ENCODE data around the gene S1PR3. TPM values are rescaled to one million over a fixed set of nuclear protein-coding genes. Genes with fewer than 3 reads are reported as not detected.
A peak's percentile ranks its signal among the peaks of the same experiment; 100 is the strongest.

The S1PR3 gene
- polyA plus RNA-seq, 1 experiment = 33.1 TPM

DNA sequence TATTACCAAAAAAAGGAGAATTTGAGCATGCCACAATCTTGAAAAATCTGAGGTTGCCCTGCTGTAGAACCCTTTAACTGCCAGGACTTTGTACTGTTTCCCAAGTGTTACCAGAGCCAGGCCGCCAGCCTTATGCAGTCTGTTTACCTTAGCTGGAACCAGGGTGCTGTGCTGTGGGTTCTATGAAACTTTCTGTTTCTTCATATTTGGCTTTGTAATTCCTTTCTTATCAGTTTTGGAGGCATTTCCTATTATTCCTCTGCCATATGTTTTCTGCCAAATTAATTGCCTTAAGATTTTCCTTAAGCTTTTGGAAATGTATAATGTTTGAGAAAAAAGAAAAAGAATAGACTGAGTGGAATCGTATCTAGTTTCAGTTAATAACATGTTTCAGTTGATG is 2.1 kb downstream of the S1PR3 start:
- TF ChIP-seq, protein P1, sequence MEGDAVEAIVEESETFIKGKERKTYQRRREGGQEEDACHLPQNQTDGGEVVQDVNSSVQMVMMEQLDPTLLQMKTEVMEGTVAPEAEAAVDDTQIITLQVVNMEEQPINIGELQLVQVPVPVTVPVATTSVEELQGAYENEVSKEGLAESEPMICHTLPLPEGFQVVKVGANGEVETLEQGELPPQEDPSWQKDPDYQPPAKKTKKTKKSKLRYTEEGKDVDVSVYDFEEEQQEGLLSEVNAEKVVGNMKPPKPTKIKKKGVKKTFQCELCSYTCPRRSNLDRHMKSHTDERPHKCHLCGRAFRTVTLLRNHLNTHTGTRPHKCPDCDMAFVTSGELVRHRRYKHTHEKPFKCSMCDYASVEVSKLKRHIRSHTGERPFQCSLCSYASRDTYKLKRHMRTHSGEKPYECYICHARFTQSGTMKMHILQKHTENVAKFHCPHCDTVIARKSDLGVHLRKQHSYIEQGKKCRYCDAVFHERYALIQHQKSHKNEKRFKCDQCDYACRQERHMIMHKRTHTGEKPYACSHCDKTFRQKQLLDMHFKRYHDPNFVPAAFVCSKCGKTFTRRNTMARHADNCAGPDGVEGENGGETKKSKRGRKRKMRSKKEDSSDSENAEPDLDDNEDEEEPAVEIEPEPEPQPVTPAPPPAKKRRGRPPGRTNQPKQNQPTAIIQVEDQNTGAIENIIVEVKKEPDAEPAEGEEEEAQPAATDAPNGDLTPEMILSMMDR (IDR thresholded peaks at IDR 0.05; ENCODE audit: low read depth, low read length) = no peak
- no peak for DNase-seq (ENCODE audit: low read depth, low spot score)
- Histone ChIP-seq H3K27ac (ENCODE audit: low read depth, low read length) (no peak overlapping the region), H3K9me3 (ENCODE audit: control insufficient read depth, insufficient read depth, low read length) (no peaks in the 10 kb centered on the region; the same call in 1 of the 2 replicates), H3K4me3 (ENCODE audit: low read depth, low read length) (peak overlapping the region; percentile 91), H3K27me3 (ENCODE audit: control insufficient read depth, insufficient read depth, low read length) (no peaks in the 10 kb centered on the region)
- ChIA-PET POLR2A (interaction anchor here (0.6 kb wide), 1 partner anchor 340 kb away, joined by 3 read pairs; no protein-coding TSS in a partner anchor), CTCF (interaction anchor here (0.5 to 0.6 kb wide), 2 partner anchors 268 to 1258 kb away, joined by 3 to 7 read pairs; no protein-coding TSS in a partner anchor)

DNA sequence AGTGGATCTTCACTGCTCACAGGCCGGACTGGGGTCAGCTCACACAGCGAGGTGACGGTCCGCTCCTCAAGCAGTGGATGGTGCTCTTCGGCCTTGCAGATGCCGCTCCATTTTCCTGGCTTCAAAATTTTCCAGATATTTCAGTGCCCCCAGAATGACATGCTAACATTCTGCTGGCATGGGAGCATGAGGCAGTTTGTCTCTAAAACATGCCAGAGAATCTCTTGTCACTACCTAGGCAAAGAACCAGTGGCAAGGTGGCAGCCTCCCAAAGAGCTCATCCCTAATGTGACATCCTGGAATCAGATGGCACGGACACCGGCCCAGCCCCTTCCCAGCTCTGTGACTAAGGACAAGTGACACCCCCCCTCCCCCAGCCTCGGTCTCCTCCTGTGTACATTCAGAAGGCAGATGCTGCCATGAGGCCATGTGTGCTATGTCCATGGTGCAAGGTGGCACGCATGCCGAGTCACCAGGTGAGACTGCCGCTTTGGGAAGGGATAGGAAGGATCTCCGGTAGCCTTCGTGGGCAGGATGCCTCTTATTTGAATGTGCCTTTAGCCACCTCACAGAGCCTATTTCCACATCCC is 2.7 kb downstream of the S1PR3 start:
- POLR2A ChIA-PET = interaction anchor here (0.6 kb wide), 1 partner anchor 341 kb away, joined by 3 read pairs; no protein-coding TSS in a partner anchor

DNA sequence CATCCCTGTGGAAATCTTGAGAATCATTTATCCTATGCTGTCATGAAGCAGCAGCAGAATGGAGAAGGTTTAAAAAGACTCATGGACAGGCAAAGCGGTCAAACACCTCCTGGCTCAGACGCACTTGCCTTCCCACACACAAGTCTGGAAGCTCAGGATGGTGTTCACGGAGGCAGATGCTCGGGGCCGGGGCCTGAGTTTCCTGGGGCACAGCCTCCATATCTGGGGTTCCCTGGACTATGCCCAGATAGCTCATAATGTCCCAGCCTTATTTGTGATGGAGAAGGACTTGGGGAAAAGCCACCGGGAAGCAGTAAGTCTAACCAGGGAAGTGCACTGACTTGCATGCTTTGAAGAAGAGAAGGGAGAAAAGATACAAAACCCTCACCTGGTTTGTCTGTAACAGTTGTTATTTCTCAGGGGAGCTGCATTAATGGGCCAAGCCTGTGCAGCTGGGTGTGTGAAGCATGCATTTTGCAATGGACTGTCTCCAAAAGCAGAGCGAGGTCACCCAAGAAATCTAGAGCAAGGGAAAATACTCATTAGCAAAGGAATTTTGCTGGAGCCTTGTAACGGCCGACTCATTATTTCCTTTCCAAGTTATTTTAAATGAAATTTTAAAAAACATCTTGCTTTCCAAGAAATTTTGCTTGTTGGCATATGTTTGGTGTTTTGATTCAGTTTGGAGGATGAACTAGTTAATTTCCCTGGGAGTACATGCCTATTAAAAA is 3.4 kb downstream of the S1PR3 start:
- peak overlapping the region; percentile 91 for H3K4me3 ChIP-seq (ENCODE audit: low read depth, low read length)
- H3K27ac ChIP-seq (ENCODE audit: low read depth, low read length) = no peak overlapping the region
- no peaks in the 10 kb centered on the region; the same call in 1 of the 2 replicates for H3K9me3 ChIP-seq (ENCODE audit: control insufficient read depth, insufficient read depth, low read length)
- H3K27me3 ChIP-seq (ENCODE audit: control insufficient read depth, insufficient read depth, low read length) = no peaks in the 10 kb centered on the region
- TF ChIP-seq, protein P1 (IDR thresholded peaks at IDR 0.05; ENCODE audit: low read depth, low read length) = no peak
- no peak for DNase-seq (ENCODE audit: low read depth, low spot score)
- ChIA-PET CTCF (interaction anchor here (0.6 to 1.1 kb wide), 2 partner anchors 342 to 673 kb away, joined by 3 read pairs; no protein-coding TSS in a partner anchor), POLR2A (no interaction called here)

More for the DNA sequence above, 2.7 kb downstream of the S1PR3 start:
- DNase-seq (ENCODE audit: low read depth, low spot score) = no peak
- CTCF ChIA-PET = interaction anchor here (0.5 to 1.1 kb wide), 3 partner anchors 269 to 1258 kb away, joined by 3 to 7 read pairs (median 3); no protein-coding TSS in a partner anchor
- Histone ChIP-seq H3K27me3 (ENCODE audit: control insufficient read depth, insufficient read depth, low read length) (no peaks in the 10 kb centered on the region), H3K27ac (ENCODE audit: low read depth, low read length) (no peak overlapping the region), H3K9me3 (ENCODE audit: control insufficient read depth, insufficient read depth, low read length) (no peaks in the 10 kb centered on the region; the same call in 1 of the 2 replicates), H3K4me3 (ENCODE audit: low read depth, low read length) (peak overlapping the region; percentile 91)
- TF ChIP-seq, protein P1 (IDR thresholded peaks at IDR 0.05; ENCODE audit: low read depth, low read length) = no peak

DNA sequence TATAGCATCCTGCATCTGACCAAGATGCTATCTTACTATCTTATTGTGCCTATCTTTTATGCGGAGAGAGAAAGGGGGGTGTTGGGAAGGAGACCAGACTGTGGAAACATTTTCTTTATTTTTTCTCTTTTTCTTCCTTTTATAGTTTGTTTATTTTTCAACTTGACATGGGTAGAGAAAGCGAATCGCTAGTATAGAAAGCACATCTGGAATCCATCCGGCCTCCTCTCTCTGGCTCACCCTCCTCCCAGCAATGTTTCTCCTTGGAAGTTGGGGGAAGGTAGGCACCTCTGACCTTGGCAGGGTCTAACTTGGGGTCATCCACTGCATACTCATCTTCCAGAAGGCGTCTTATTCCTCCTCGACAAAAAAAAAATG is 3.9 kb downstream of the S1PR3 start:
- POLR2A ChIA-PET = no interaction called here
- CTCF ChIA-PET = interaction anchor here (0.6 kb wide), 1 partner anchor 673 kb away, joined by 3 read pairs; no protein-coding TSS in a partner anchor
- no peak for DNase-seq (ENCODE audit: low read depth, low spot score)

More for the DNA sequence above, 3.9 kb downstream of the S1PR3 start:
- TF ChIP-seq, protein P1 (IDR thresholded peaks at IDR 0.05; ENCODE audit: low read depth, low read length) = no peak
- no peak overlapping the region; the same call in 1 of the 2 replicates for H3K4me3 ChIP-seq (ENCODE audit: low read depth, low read length)
- no peaks in the 10 kb centered on the region for H3K27me3 ChIP-seq (ENCODE audit: control insufficient read depth, insufficient read depth, low read length)
- H3K9me3 ChIP-seq (ENCODE audit: control insufficient read depth, insufficient read depth, low read length) = no peaks in the 10 kb centered on the region; the same call in 1 of the 2 replicates
- no peak overlapping the region for H3K27ac ChIP-seq (ENCODE audit: low read depth, low read length)
